Esophagus (tissue), 2 donors: ENCODE results near the gene LAMA5. TPM values are rescaled to one million over a fixed set of nuclear protein-coding genes. Genes with fewer than 3 reads are reported as not detected.

Source experiments
- H3K27ac ChIP-seq, 2 donors: one replicate each; pipeline ENCODE4 v1.5.1; 2013; ENCODE audit warnings: low read depth in 2 of 2, mild to moderate bottlenecking in 2 of 2, inconsistent platforms in 1 of 2, low read length in 1 of 2, moderate library complexity in 1 of 2
- H3K27me3 ChIP-seq, 2 donors: one replicate each; pipeline ENCODE4 v1.6.1; 2013; ENCODE audit warnings: low read length in 2 of 2, control low read depth in 1 of 2, mild to moderate bottlenecking in 1 of 2; ENCODE audit not compliant: insufficient read depth in 2 of 2, control insufficient read depth in 1 of 2
- H3K36me3 ChIP-seq, 2 donors: one replicate each; pipeline ENCODE4 v1.6.1; 2013; ENCODE audit warnings: low read length in 1 of 2; ENCODE audit not compliant: control insufficient read depth in 2 of 2, insufficient read depth in 2 of 2
- H3K4me1 ChIP-seq, 2 donors: one replicate each; pipeline ENCODE4 v1.6.1; 2013; ENCODE audit warnings: low read length in 1 of 2; ENCODE audit not compliant: control insufficient read depth in 2 of 2, insufficient read depth in 2 of 2
- H3K4me3 ChIP-seq, 2 donors: one replicate each; pipeline ENCODE4 v1.5.1; 2013; ENCODE audit warnings: low read length in 2 of 2, mild to moderate bottlenecking in 2 of 2, low read depth in 1 of 2, moderate library complexity in 1 of 2
- H3K9me3 ChIP-seq, 2 donors: one replicate each; pipeline ENCODE4 v1.6.1; 2013; ENCODE audit warnings: mild to moderate bottlenecking in 2 of 2, low read depth in 1 of 2, low read length in 1 of 2, moderate library complexity in 1 of 2; ENCODE audit not compliant: control insufficient read depth in 2 of 2, insufficient read depth in 1 of 2
- WGBS, 2 donors: extraction: QIAGEN DNeasy Blood & Tissue Kit; methylation state at CpG; one replicate each; pipeline ENCODE4 v1.1.7; 2013; 5-methylcytosine and 5-hydroxymethylcytosine counted together
- polyA plus RNA-seq, 2 donors: library from polyadenylated mRNA; stranded (reverse); fragments of 200-250 nt; gene quantifications; one replicate each; pipeline ENCODE4 v1.2.3, GENCODE V29; 2013
- donor health status: healthy with polysubstance abuse.
- donor health status: Bipolar disorder and iron deficiency.

Gene LAMA5
- polyA plus RNA-seq, 2 donors = 79.9 to 329 TPM

DNA sequence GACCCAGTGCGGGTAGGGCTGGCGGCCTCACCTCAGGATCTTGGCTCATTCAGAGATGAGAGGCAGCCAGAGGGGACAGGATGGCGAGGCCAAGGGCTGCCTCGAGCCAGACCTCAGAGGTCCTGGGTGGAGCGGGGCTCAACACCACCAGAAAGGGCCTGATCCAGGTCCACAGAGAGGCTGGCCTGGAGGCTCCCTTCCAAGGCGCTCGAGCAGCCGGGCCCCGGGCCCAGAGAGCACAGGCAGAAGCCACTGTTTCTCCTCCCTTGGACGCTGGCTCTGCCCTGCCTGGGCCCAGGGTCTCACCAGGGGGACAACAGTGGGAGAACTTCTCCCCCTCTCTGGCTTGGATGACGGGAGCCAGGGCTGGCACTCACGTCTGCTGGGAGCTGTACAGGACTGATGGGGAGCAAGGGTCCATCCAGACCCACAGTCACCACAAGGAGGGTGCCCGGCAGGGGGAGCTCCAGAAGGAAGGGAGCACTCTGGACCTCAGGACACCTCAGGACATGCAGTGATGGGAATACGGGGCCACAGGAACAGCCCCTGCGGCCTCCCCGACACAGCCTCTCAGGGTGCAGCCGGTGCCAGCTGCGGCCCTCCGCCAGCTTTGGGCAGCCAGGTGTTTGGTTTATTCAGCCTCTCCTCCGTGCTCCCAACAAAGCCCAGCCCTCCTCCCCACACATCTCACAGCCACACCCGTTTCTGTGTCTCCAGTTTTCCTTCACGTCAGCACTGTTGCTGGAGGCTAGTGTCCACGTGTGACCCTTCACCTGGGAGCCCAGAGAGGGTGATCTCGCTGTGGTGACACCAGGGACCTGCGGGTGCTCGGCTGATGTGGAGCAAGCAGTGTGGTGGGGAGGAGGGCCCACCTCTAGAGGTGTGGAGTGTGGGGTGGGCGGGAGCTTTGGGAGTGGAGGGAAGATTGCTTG, 28.5 kb upstream of the LAMA5 start:
- WGBS, 2 donors = 81 to 85% methylated on average over 27 of the region's 27 CpGs
- no peaks in the 10 kb centered on the region for H3K27me3 ChIP-seq
- H3K9me3 ChIP-seq = no peaks in the 10 kb centered on the region
- H3K4me3 ChIP-seq = no peak overlapping the region
- peaks cover 0 to 22% of the 10 kb centered on the region in 2 donors for H3K36me3 ChIP-seq
- no peaks in the 10 kb centered on the region for H3K4me1 ChIP-seq
- H3K27ac ChIP-seq = no peak overlapping the region

DNA sequence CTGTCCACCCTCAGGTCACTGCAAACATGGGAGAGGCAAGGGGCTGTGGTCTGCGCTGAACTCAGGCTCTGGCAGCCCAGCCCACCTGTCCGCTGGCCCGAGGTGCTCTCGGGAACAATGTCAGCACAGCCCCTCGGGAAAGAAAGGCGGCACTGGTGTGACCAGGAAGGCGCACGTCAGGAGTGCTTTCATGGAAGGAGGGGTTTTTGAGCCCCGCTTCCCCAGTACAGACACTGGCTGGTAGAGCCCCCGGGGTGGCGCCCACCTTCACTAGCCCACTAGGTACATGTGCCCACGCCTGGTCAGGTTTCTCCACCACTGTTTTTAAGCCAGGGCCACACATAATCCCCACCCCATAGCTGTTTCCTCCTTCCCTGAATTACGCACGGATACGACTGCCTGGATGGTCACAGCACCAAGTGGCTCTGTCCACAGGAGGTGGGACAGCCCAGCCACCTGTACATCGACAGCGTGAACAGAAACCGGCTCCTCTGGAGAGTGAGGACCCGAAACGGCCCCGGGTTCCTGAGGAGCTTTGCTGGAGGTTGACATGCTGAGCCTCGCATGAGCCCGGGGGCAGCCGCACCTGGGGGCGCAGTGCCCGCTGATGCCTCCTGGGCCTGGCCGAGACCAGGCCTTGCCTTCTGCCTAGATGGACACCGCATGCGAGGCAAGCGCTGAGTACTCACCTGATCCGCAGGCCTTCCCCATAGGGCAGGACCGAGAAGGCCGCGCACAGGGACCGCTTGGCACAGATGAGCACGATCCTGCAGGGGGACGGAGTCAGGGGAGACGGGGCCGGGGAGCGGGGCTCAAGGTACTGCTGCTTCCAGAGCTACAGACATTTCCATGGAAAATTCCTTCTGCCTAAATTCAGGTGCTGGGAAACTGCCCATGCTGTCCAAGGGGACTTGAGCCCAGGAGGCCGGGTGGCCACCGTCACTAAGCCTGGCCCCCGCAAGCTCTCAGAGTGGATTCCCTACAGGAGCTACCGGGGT, 27.4 kb upstream of the LAMA5 start:
- WGBS, 2 donors = 92% methylated on average over 43 to 44 of the region's 44 CpGs
- Histone ChIP-seq H3K27me3 (no peaks in the 10 kb centered on the region), H3K36me3 (peaks cover 0 to 22% of the 10 kb centered on the region in 2 donors)

DNA sequence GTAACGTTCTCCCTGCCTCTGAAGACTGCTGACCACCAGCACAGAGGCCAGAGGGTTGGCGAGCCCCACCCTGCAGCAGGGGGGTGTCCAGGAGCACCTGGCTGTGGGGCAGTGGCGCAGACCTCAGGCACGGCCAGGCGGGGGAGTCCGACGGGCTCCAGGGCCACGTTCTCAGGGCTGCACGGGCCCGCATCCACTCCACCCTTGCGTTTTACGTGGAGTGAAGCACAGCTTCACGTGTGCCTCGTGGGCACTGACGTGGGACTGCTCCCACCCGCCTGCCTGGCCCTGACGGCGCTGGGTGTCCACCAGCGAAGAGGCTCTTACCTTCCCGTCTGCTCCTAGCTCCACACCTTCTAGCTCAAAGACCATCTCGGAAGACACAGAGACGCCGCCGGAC, 26.7 kb upstream of the LAMA5 start:
- H3K27me3 ChIP-seq = no peaks in the 10 kb centered on the region
- no peak overlapping the region for H3K4me3 ChIP-seq
- no peak overlapping the region for H3K27ac ChIP-seq
- peaks cover 2 to 24% of the 10 kb centered on the region in 2 donors for H3K36me3 ChIP-seq
- H3K9me3 ChIP-seq = no peaks in the 10 kb centered on the region
- no peaks in the 10 kb centered on the region for H3K4me1 ChIP-seq
- 86 to 91% methylated on average over 24 of the region's 24 CpGs for WGBS, 2 donors

More for the DNA sequence above, 27.4 kb upstream of the LAMA5 start:
- no peak overlapping the region for H3K4me3 ChIP-seq
- H3K4me1 ChIP-seq = no peaks in the 10 kb centered on the region
- no peaks in the 10 kb centered on the region for H3K9me3 ChIP-seq
- no peak overlapping the region for H3K27ac ChIP-seq

DNA sequence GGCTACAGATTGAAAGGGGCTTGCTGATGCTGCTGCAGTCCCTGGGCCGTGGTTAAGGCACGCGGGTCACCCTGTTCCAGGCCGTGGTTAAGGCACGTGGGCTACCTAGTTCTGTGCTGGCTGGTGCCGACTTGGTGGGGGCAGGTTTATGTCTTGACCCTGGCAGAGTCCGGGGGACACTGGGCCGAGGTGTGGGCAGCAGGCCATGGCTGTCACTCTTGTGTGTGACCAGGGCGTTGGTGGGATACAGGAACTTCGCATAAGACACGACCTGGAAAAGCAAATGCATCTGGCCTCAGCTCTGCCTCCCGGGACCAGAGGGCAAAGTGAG, 26.2 kb upstream of the LAMA5 start:
- 81% methylated on average over 12 of the region's 12 CpGs for WGBS, 2 donors
- Histone ChIP-seq H3K27ac (no peak overlapping the region), H3K27me3 (no peaks in the 10 kb centered on the region), H3K4me3 (no peak overlapping the region), H3K9me3 (no peaks in the 10 kb centered on the region), H3K4me1 (no peaks in the 10 kb centered on the region), H3K36me3 (peaks cover 2 to 24% of the 10 kb centered on the region in 2 donors)

DNA sequence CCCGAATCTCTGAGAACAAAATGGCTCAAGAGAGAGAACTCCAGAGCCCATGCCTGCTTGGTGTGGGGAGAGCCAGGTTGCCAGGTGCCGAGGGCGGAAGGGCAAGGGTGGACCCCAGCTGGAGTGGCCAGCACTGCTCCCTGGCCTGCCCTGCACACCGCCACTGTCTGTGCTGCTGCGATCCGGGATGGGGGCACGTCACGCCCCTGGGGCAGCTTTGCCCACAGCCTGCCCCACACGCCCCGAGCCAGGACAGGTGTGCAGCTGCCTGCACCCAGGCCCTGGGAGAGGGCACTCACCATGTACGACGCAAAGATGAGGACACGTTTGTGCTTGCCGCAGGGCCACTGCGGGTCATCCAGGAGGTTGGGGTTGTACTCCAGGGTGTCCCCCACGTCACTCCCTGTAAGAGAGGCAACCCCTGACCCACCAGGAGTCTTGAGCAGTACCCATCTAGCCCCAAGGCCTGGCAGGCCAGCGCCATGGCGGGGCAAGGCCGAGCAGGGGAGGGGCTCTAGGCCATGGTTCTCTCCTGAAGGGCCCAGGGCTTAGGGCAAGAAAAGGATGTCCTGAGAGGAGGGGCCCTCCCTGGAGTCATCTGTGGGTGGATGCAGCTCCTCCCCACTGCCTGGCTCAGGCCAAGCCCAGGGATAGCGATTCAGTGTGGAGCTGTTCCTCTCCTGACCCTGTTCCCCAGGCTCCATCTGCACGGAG, 25.7 kb upstream of the LAMA5 start:
- no peak overlapping the region for H3K4me3 ChIP-seq
- H3K9me3 ChIP-seq = no peaks in the 10 kb centered on the region
- peaks cover 2 to 24% of the 10 kb centered on the region in 2 donors for H3K36me3 ChIP-seq
- no peaks in the 10 kb centered on the region for H3K27me3 ChIP-seq
- WGBS, 2 donors = 83 to 84% methylated on average over 21 of the region's 21 CpGs
- H3K4me1 ChIP-seq = peaks cover 0 to 3% of the 10 kb centered on the region in 2 donors
- H3K27ac ChIP-seq = no peak overlapping the region

DNA sequence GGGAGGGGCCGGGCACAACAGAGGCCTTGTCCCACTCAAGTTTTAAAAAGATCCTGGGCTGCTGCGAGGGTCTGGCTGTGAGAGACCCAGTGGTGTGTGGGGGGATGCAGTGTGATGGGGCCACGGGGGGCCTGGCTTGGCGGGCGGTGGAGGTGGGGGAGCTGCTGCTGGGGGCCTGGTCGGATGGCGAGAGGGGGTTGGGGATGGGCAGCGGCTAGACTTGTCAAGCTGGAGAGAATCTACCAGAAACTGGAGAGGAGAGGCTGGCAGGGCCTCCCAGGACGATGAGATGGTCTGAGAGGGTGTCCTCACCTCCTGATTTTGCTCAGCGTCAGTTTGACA, 24.9 kb upstream of the LAMA5 start:
- H3K27ac ChIP-seq = no peak overlapping the region
- no peaks in the 10 kb centered on the region for H3K9me3 ChIP-seq
- peaks cover 0 to 7% of the 10 kb centered on the region in 2 donors for H3K4me1 ChIP-seq
- peaks cover 2 to 24% of the 10 kb centered on the region in 2 donors for H3K36me3 ChIP-seq
- 89% methylated on average over 10 of the region's 10 CpGs for WGBS, 2 donors
- no peak overlapping the region for H3K4me3 ChIP-seq
- H3K27me3 ChIP-seq = no peaks in the 10 kb centered on the region

DNA sequence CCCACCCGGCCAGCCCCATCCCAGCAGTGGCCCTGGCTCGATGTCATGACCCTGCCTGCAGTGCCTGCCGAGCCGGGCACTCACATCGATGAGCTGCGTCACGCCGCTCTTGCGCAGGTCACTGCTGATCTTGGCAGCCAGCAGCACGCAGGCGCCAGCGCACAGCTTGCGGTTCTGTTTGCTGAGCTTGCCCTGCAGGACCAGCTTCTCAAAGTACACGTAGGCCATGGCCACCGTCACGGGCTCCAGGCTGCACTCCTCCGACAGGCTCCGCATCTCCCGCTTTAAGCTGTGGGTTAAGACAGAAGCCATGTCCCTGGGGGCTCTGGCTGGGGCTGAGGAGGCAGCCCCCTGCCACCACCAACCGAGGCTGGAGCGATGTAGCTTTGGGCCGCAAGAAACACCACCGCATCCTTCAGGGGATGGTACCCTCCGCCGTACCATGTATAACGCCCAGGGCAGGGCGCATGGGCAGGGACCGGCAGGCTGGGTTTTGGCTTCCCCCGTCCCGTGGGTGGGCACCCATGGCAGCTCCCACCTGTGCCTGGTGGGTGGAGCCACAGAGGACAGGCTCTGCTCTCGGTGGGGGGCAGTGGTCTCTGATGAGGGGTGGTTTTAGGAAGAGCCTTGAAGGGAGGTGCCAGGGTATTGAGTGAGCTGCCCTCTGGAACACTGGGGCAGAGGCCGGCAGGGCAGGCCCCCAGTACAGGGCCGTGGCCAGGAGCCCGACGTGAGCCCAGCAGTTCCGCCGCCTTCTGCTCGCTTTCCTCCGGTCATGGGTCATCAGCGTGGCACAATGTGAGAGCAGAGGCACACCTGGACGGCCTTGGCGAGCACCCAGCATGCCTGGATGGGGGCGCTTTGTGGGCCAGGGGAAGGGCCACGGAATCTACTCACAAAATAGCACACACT, 24.3 kb upstream of the LAMA5 start:
- Histone ChIP-seq H3K4me1 (peaks cover 0 to 7% of the 10 kb centered on the region in 2 donors), H3K9me3 (no peaks in the 10 kb centered on the region), H3K36me3 (peaks cover 2 to 24% of the 10 kb centered on the region in 2 donors), H3K27me3 (no peaks in the 10 kb centered on the region), H3K27ac (no peak overlapping the region), H3K4me3 (no peak overlapping the region)
- 84 to 87% methylated on average over 43 to 44 of the region's 44 CpGs for WGBS, 2 donors

DNA sequence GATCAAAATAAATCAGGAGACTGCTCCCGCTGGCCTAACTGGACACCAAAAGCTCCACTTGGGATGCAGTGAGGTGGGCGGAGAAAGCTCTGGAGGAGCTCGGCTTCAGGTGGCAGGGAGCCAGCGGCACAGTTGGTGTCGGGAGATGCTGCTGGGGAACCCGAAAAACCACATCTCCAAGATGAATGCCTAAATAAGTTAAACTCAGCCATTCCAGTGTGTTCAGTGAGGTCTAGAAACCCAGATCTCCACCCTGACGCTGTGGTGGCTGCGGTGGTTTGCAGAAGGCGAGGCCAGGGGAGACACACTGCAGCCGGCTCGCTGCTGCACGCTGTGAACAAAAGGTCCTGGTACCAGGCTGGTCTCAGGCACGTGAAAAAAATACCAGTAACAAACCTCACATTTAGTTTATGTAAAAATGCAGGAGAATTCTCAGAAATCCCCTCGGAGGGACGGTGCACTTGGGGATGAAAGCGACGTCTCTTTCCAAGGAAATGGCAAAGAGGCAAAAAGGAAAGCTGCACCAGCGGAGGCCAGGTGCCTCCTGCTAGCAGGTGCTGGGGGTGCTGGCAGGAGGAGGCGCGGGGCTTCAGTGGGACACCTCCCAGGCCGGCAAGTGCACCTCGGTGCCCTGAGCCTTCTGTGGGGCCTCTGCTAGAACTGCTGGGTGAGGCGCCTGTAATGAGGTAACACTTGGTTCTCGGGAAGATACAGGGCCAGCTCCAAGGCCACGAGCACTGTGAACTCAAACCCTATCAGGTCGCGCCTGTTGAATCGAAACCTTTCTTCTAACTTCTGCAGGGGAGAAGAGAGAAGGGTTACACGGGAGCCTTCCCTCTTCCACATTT, 23.4 kb upstream of the LAMA5 start:
- H3K4me1 ChIP-seq = peaks cover 0 to 7% of the 10 kb centered on the region in 2 donors
- H3K27ac ChIP-seq = no peak overlapping the region
- no peaks in the 10 kb centered on the region for H3K9me3 ChIP-seq
- peaks cover 2 to 24% of the 10 kb centered on the region in 2 donors for H3K36me3 ChIP-seq
- no peak overlapping the region for H3K4me3 ChIP-seq
- WGBS, 2 donors = 74 to 80% methylated on average over 29 of the region's 29 CpGs
- no peaks in the 10 kb centered on the region for H3K27me3 ChIP-seq
